Activated naive CD4-positive, alpha-beta T cell treated with Interleukin-2 at 50 U/mL for 16 hours (primary cell): Measurements from ENCODE around the gene NFATC2.
"Not testable (repeated sequence)": the region's sequence is repeated elsewhere in the genome, so short reads cannot be mapped to it uniquely, and the experiment has no call there.

Experiments used
- DNase-seq: peaks from one replicate; pipeline ENCODE4 v3.0.0-alpha.2; 2020

The NFATC2 gene

DNA sequence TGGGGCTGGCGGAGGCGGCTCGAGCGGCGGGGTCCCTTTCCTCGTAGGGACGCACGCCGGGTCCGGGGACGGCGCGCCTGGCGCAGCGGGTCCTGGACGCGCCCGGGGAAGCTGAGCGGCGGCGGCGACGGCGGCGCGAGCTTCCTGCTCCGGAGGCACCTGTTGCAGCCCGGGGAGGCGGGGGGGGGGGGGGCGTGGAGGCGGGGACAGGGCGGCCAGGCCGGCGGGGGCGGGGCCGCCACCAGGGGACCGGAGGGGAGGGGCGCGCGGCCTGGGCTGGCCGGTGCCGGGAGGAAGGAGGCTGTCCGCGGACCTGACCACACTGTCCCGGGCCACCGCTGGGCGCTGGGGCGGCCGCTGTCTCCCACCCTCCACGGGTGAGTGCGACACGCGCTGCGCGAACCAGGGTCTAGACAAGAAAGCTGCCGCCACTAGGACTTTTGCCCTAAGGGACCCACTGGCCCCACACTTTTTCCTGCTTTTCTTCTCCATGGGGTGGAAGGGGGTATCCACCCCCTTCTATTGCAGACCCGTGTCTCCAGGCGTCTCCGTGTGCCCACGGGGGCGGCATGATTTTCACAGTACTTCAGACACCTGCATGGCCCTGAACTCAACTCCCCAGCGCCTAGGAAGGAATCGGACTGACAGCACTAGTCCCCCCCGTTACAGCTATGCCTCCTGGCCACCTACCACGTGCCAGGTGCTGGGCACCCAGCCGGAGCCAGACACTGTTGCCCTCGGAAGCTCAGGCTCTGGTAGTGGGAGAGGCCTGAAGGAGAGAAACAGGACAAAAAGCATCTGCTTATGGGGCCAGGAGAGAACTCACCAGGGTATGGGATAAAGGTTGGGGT is at the start of gene NFATC2:
Gene NFATC2, minus strand, starts transcription at position 149 of the 851 bp plus-strand sequence. CDS start 220 bp downstream, outside the sequence.
- peak; percentile 63 for DNase-seq

DNA sequence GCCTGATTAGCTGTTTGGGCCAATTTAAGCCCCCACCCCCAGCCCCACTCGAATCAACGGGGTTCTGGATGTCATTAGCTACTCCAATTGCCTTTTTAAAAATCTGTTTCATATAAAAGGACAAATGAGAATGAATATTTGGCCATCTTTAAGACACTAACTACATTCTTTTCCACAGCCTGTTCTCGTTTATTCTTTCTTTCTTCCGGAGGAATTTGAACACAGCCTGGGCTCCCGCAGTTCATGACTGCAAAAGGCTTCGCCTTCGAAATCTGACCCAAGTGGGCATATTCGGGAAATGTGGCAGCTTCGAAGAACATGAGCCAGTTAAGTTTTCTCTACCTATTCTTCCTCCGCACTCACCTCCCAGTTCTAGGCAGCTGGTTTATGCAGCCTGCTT is 49.4 kb upstream of the NFATC2 start:
- DNase-seq = no peak

DNA sequence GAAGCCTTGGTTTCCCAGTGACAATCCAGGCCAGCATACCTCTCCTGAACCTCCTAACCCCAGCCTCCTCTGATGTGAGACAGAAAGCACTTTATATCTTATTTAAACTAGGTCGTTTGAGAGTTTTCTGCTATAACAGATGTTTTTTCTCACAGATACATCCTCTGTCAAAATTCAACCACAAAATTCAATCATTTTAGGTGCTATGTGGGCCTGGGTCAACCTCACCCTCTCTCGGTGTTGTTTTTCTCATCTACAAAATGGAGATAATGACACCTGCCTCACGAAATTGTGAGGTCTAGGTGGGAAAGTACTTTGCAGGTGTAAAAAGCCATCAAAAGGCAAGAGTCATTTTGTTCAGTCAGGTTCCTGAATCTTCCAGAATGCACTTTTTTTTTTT is 46.2 kb upstream of the NFATC2 start:
- DNase-seq = no peak

DNA sequence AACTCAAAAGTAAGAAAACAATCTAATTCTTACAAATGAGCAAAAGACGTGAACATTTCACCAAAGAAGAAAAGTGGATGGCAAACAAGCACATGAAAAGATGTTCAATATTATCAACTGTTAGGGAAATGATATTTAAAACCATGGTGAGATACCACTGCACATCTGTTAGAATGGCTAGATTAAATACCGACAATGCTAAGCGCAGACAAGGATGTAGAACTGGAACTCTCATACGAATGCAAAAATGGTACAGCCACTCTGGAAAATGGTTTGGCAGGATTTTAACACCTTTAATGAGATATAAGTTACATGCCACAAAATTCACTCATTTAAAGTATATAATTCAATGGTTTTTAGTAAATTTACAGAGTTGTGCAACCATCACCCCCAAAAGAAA is 44.6 kb upstream of the NFATC2 start:
- DNase-seq = no peak

DNA sequence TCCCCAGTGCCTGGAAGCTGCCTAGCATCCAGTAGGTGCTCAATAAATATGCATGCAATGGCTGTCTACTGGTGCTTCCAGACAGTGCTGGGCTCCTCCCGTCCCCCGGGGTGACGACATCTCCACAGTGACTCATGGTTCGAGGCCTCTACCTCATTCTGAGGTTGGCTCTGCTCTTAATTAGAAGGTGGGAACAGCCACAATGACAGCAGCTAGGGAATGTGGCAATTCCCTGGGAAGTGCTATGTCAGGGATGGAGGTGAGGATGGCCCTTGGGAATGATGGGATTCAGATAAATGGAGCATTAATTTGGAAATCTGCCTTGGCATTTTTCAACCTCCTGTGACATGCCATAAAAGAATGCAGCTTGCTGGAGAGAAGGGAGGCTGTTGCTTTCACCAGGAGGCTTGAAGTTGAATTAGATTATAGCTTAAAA is 43.5 kb upstream of the NFATC2 start:
- DNase-seq = no peak

DNA sequence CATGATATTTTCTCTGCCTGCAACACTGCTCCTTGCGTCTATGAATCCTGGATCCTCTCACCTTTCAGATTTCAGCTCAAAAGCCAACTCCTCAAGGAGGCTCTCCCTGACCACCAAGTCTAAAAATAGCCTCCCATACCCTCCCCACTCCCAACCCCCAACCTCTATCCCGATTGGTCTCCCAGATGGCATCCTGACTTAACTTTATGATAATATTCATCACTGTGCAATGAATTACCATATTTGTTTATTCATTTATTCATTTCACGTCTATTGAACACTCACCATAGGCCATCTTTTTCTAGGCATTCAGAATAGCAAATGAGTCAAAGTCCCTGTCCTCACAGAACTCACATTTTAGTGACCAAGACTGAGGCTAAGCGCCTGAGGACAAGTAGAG is 42.6 kb upstream of the NFATC2 start:
- DNase-seq = no peak

DNA sequence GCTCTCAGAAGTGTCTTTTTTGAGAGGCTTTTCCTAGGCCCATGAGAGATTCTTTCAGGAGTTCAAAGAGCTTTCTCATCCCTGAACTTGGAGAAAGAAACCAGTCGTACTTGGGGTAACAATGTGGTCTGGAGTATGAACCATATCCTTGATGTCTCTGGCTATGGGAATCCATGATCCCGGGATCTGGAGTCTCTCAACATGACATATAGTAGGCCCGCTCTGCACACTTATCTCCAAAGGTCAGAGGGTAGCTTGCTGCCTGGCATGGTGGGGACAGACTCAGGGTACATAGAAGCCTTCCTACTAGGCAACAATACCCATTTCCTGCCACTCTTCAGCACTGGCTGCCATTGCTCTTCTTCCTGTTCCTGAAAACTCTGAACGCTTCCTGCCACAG is 42.2 kb upstream of the NFATC2 start:
- no peak for DNase-seq

DNA sequence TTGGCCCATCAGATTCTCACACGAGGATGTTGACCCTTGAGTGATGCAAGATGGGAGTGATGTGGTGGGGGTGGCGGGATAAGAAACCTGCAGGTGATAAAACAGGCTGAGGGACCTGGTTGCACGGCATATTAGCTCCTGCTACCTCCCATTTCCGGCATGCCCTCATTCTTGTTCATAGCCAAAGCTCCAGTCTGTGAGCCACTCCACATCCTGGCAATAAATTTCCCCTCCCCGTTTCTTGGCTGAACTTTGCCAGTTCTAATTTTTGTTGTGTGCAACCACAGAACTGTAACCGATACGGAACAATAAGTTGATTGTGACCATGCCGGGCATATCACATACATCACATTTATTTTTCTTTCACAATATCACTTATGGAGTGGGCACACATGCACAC is 41.6 kb upstream of the NFATC2 start:
- DNase-seq = no peak

DNA sequence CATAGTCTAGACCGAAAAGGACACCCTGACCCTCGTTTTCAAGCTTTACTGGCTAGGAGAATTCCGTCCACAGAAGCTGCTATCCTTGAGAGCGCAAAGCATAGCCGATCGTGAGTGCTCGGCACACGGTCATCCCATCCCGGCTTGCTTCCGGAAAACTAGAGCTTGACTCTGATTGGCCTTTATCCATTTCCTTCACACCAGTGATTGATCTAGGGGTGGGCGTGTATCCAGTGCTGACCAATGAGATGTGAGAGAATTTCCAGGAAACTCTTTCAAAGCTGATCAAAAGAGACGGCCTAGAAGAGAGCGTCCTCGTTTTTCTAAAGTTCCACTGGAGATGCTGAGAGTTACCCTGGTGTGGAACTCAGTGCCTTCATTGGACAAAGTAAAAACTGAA is 41.0 kb upstream of the NFATC2 start:
- no peak for DNase-seq

DNA sequence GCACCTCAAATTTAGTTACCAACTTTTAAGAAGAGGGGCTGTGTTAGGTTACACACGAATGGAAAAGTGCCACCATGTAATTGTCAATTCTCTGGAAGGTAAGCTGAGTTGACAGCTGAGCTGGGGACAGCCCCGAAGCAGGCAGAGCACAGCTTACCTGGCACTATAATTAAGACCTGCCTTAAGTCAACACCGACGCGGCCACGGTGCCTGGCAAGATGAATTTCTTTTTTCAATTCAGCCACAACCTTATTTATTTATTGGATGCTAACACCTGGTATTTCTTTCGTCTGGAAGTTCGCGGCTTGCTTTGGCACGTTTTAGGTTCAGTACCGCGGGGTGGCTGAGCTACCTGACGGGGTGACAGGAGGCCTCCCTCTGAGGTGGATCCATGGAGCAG is 40.6 kb upstream of the NFATC2 start:
- DNase-seq = no peak

DNA sequence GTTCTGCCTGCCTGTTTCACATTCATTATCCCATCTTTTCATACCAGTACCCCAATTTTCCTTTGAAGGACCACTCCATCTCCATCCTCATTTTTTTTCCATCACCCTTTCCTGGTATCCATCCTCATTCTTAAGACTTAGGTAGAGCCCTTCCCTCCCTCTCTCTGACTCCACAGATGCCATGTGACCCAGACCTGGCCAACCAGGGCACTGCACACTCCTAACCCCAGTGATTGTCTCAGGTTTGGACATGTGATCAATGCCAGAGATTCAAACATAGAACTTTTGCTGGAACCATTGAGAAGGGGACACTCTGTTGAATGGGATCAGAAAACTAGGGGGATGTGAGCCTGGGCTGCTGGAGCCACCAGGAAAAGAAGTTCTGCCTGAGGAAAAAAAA is 39.1 kb upstream of the NFATC2 start:
- DNase-seq = no peak

DNA sequence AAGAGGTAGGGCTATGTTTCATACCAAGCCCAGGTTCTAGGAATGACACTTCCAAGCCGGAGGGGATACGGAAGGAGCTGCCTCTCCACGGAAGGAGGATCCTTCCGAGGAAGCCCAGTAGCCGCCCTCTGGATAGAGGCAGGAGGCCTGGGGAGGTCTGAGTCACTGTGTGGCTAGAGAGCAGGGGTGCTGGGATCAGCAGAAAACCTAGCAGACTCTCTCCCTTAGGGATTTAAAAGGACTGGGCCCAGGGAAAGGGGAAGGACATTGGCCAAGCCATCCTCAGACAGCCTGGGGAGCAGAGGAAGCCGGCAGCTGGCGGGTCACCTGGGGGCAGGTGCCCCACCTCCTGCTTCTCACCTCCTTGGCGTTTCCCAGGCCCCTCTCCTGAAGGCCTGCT is 36.6 kb upstream of the NFATC2 start:
- DNase-seq = no peak

DNA sequence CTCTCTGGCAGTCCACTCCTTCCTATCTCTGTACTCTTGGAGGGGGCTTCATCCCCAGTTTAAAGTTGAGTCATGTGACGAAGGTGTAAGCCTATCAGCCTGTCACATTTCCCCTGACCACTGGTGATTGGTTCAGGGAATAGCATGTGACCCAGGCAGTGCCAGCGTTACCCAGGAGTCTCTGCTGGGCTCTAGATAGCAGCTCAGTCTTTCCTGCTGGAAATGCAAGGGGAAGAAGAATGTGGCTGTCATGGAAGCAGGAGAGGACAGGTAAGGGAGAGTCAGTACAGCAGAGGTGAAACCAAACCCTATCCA is 35.6 kb upstream of the NFATC2 start:
- no peak for DNase-seq

DNA sequence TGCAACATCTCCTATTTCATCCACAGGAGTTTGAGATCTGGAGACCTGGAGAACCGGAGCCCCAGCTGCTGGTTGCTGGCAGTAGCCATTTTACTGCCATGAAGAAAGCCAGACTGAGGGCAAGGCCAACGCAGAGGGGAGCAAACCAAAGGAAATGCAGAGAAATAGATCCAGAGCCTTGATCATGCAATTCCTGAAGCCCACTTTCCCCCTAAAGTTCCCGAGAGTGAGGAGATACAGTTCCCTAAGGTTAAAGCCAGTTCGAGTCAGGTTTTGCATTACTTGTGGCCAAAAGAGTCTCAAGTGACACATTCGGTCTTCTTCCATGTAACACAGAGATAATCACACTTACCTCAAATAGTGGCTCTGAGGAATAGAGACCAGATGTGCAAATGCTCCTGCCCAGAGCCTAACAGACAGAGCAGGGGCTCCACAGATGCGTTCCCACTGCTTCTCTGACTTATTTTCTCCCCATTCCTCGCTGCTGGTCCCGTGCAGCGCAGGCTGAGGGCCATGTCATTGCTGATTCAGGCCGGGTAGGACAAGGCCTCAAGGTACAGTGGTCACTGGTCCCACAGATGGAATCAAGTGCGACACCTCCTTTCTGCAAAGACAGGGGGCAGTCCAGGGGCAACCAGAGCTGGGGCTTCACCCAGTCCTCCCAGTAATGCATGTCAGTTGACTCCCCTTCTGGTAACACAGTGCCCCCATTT is 35.1 kb upstream of the NFATC2 start:
- DNase-seq = no peak

DNA sequence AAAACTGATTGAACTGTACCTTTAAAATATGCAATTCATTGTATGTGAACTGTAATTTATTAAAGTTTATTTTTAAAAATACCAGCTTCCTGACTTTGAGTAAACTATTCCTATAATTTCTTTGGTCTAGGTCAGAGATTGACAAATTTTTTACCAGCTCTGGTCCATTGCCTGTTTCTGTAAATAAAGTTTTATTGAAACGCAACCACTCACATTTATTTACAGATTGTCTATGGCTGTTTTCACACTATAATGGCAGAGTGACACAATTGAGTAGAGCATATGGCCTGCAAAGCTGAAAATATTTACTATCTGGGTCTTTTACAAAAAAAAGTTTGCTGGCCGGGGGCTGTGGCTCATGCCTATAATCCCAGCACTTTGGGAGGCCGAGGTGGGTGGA is 33.0 kb upstream of the NFATC2 start:
- DNase-seq = no peak

DNA sequence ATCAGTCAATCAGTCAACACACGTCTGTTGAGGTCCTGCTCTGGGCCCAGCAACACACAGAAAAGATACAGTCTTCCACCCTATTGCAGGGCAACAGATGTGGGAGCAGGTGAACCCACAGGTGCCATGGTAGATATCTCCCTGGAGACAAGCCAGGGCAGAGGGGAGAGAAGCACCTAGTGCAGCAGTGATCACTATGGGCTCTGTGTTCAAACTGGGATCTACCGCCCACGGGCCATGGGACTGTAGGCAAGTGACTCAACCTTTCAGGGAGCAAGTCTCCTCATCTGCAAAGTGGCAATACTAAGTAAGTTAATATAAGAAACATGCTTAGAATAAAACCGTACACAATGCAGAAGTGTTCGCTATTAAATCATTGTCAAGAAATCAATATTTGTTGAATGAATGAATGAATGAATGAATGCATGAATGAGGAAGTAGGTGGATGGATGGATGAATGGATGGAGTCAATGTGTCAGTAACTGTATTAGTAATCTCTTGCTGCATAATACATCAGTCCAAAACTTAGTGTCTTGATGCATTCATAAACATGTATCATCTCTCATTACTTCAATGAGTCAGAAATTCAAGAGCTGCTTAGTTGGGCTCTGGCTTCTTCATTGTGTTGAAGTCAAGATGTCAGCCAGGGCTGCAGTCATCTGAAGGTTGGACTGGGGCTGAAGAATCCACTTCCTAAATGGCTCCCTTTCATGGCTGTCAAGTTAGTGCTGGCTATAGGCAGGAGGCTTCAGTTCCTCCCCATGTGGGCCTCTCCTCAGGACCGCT is 31.9 kb upstream of the NFATC2 start:
- DNase-seq = peak; percentile 18

DNA sequence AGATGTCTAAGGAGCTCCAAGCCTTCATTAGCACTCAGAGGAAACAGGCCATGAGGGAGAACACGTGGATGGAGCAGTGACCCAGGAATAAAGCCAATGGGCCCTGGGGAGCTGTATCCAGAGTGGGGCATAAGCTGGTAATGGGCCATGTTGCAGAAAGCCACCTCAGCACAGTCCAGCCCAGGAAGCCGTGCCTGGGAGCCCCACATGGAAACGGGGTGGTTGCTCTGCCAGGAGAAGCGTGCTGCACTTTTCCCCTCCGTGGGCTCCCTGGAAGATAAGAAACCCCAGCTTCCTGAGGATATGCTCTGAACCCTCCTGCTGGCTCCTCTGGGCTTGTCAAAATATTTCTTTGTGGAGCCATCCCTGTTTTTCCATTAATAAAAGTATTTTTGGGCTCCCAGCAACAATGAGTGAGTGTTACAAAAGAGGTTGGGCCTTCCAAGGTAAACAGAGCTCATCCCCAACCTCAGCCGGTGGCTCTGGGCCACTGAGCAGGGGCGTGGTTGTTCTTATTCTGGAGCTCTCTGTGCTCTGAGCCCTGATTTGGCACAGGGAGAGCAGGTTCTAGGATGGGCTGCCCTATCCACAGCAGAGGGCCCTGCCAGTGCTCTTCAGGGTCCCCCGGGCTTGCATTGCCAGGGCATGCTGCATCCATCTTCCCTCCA is 31.2 kb upstream of the NFATC2 start:
- no peak for DNase-seq

DNA sequence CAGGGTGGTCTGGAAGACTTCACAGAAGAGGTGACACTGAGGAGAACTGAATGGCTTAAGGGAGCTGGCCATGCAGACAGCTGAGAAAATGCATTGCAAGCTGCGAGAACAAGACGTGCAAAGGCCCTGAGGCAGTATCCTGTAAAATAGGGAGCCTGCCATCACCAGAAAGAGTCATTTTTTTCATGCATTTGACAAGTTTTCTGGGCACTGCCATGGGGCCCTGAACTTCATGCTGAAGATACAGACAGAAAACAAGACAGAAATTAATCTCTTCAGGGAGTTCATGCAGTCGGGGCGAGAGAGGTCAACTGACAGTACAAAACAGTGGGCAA is 28.9 kb upstream of the NFATC2 start:
- DNase-seq = no peak

DNA sequence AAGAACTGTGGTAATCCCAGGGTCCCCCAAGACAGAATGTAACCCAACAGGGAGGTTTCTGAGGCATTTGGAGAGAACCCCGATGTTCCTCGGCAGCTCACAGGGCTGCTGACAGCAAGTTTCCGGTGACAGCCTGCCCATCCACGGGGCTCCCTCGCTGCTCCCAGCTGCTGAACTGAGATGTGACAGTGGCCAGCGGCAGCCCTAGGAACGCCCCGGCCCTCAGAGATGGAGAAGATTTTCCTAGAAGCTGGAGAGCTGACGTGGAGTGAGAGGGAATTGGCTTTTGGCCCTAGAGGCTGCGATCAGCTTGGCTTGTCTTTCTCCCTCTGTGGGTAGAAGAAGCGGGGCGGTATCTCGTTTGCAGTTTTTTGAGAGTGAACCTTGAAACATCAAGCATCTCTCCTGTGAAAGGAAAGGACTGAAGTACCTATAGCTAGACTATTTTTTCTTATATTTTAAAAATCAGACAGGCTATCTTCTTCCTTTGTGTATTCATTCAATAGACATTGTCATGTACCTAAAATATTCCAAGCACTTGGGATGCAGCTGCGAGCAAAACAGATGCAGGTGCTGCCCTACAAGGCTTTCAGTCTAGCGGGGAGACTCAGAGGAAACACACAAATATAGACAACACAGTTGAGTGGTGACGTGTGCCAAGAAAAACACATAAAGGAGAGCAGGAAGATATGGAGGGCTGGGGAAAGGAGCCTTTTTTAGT is 28.4 kb upstream of the NFATC2 start:
- DNase-seq = no peak

DNA sequence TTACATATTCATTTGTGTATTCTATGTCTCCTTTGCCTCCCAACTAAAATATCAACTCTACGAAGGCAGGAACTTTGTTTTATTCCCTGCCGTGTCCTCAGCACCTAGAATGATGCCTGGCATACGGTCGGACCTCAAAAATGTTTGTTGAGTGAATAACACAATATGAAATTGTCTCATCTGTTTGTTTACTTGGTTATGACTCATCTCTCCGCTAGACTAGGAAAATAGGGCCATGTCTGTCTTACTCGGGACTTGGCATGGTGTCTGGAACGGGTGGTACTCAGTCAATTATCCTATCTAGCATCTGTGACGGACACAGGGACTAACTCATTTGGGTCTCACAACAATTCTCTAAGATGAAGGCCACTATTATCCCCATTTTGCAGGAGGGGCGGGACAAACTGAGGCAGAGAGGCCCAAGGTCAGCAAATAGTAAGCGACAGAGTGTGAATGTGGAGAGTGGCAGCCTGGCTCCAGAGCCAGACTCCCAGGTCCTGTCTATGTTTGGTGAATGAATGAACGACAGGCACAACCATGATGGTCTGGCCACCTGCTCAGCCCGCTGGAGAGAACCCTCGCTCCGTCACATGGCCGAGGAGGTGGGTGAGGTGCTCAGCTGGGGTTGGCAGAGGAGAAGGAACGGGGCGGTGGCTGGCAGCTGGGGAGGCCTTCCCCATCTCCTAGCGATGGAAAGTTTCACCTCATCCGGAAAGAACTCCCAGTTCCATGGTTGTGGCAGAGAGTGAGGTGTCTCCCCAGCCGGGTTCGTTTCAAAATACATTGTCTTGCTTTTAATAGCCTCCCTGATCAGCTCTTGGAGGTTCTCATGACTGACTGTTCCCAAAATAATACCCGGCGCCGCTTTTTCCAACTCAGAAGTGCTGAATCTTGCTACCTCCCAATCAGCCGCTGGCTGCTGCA is 27.6 kb upstream of the NFATC2 start:
- no peak for DNase-seq

DNA sequence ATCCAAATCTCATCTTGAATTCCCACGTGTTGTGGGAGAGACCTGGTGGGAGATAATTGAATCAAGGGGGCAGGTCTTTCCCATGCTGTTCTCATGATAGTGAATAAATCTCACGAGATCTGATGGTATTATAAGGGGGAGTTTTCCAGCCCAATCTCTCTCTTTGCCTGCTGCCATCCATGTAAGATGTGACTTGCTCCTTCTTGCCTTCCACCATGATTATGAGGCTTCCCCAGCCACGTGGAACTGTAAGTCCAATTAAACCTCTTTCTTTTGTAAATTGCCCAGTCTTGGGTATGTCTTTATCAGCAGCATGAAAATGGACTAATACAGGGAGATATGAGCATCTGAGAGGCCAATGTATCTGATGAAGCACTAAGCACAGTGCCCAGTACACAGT is 26.0 kb upstream of the NFATC2 start:
- not testable (repeated sequence) for DNase-seq

DNA sequence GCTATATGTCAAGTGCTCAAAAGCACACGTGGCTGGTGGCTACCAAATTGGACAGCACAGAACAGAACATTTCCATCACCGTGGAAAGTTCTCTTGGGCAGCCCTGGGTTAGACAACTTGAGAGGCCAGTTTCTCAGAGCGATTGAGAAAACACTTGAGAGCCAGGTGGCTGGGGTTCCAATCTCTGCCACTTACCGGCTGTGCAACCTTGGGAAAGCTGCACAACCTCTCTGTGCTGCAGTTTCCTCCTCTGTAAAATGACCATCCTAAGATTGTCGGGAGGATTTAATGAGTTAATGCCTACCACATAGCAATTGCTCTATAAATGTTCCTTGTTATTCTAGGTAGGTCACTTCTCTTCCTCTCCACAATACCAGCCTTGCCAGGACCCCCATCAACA is 25.1 kb upstream of the NFATC2 start:
- no peak for DNase-seq
